Fibroblast of pulmonary artery (primary cell): ENCODE results near the gene ITGB7.

Experiments used
- DNase-seq: peaks from one replicate; pipeline ENCODE4 v3.0.0-alpha.2; 2010; ENCODE audit warnings: low read depth
- H3K4me3 ChIP-seq: replicated peaks from 2 replicates; pipeline ENCODE4 v1.5.1; 2011; ENCODE audit warnings: low read depth, mild to moderate bottlenecking, control low read depth, low read length, moderate library complexity
- TF ChIP-seq, protein P1 (sequence below): IDR thresholded peaks from 2 replicates; pipeline ENCODE4 v1.5.1; 2011; ENCODE audit warnings: mild to moderate bottlenecking, control low read depth, low read length, inconsistent platforms; ENCODE audit errors: missing control alignments

ITGB7 gene

GRCh38 chr12:53235164-53235563, 28.1 kb upstream of the ITGB7 start:
- TF ChIP-seq, protein P1, sequence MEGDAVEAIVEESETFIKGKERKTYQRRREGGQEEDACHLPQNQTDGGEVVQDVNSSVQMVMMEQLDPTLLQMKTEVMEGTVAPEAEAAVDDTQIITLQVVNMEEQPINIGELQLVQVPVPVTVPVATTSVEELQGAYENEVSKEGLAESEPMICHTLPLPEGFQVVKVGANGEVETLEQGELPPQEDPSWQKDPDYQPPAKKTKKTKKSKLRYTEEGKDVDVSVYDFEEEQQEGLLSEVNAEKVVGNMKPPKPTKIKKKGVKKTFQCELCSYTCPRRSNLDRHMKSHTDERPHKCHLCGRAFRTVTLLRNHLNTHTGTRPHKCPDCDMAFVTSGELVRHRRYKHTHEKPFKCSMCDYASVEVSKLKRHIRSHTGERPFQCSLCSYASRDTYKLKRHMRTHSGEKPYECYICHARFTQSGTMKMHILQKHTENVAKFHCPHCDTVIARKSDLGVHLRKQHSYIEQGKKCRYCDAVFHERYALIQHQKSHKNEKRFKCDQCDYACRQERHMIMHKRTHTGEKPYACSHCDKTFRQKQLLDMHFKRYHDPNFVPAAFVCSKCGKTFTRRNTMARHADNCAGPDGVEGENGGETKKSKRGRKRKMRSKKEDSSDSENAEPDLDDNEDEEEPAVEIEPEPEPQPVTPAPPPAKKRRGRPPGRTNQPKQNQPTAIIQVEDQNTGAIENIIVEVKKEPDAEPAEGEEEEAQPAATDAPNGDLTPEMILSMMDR = no peak
- no peak for DNase-seq
- no peak overlapping the region for H3K4me3 ChIP-seq

DNA sequence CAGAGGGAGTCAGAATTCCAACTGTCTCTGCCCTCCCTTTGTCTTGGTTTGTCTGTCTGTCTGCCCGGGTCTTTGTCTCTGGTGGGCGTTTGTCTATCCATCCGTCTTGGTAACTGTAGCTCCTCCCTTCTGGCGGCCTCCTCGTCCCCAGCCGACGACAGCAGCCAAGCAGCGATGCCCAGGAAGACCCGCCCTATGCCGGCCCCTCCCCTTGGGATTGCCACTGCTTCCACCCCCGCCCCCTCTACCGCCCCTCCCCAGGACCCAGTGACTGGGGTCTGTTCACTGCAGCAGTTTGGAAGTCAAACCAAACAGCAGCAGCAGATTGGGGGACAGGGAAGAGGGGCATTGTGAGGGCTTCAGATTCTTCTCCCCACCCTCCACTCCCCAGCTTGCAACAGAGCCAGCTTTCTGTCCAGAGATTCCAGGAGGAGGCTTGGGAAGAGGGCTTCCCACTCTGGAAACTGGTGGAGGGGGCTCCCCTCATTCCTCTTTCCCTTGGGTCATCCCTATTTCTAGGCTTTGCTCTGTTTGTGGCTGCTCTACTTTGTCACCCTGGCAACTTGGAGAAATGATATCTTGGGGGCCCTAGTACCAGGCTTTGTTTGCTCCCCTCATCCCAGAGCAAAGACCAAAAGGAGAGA, 27.3 kb upstream of the ITGB7 start:
- TF ChIP-seq, protein P1 = no peak
- no peak for DNase-seq
- H3K4me3 ChIP-seq = no peak overlapping the region

DNA sequence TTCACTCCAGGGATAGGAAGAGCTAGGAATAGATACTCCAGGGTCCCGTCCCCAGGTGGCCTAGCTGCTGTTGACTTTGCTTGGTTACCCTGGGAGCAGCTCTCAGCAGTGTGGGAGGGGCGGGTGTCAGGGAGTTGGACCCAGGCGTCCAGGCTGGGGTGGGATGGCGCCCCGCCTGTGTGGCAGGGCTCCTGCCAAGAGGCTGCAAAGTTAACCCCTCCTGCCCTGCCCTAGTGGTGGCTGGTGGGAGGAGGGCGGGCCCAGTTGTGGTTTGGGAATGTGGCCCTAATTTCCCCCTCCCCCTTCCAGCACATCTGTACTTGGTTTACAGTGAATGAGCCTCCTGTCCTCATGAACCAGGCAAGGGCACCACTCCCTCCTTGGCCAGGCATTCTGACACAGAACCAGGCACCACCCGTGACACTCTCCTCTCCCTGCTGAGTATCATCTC, 26.6 kb upstream of the ITGB7 start:
- no peak for DNase-seq
- H3K4me3 ChIP-seq = no peak overlapping the region
- TF ChIP-seq, protein P1 = no peak

DNA sequence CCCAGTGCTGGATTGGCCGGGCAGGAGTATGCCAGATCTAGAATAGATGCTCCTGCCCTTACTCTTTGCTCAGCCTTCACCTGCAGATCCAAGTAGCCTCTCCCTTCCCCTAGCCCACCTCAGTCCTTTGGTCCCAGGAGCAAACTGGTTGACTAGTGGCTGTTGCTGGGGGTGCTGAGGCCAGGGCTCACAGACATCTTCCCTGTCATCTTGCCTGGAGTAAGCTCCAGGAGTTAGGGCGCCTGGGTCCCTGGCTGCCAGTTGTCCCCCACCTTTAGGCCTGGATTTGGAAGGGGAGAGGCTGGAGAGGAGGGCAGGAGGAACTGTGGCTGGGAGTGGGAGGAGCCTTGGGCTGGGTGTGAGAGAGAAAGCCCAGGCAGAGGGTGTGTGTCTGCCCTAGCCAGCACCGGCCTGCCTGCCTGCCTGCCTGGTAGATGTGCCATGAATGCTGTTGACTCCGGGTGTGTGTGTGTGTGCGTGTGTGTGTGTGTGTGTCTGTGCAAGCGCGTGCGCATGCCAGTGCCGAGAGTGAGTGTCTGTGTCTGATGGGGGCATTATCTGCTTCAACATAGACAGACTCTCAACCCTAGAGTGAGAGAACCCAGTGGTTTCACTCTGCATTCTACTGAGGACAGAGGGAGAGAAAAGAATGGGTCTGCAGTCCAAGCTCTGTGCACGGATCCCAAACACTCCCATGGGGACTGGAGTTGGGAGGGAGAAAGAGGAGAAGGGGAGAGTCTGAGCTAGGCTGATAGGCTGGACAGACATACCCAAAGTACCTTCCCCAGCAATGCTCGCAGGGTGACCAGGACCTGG, 25.8 kb upstream of the ITGB7 start:
- H3K4me3 ChIP-seq = peak overlapping the region; percentile 62
- DNase-seq = no peak
- TF ChIP-seq, protein P1 = no peak

GRCh38 chr12:53231921-53232645, 25.0 kb upstream of the ITGB7 start, which contains the start of gene RARG:
Gene RARG, minus strand, starts transcription at chr12:53232209. Its CDS starts 4,664 bp downstream, at chr12:53227545.
- DNase-seq = peak; percentile 35
- TF ChIP-seq, protein P1 = no peak
- H3K4me3 ChIP-seq = peak within 1 kb of the TSS; percentile 62

GRCh38 chr12:53231671-53231920, 24.5 kb upstream of the ITGB7 start:
- peak overlapping the region; percentile 62 for H3K4me3 ChIP-seq
- no peak for DNase-seq
- TF ChIP-seq, protein P1 = no peak
